HEK293 (cell line): ENCODE data around the gene LDLR.

Experiments
- CTCF ChIP-seq: fragments of 450-650 bp; formaldehyde crosslinking; IDR thresholded peaks from 2 replicates; pipeline ENCODE4 v1.5.1; 2016; ENCODE audit warnings: missing biosample characterization, missing genetic modification characterization
- PATZ1 ChIP-seq: fragments of 450-650 bp; formaldehyde crosslinking; IDR thresholded peaks from 2 replicates; pipeline ENCODE4 v1.5.1; 2016; ENCODE audit warnings: missing biosample characterization, missing genetic modification characterization
- PRDM10 ChIP-seq: fragments of 450-650 bp; formaldehyde crosslinking; IDR thresholded peaks from 2 replicates; pipeline ENCODE4 v1.5.1; 2016; ENCODE audit warnings: missing biosample characterization, missing genetic modification characterization
- ZNF24 ChIP-seq: fragments of 450-650 bp; formaldehyde crosslinking; IDR thresholded peaks from 2 replicates; pipeline ENCODE4 v1.5.1; 2016; ENCODE audit warnings: missing biosample characterization, missing genetic modification characterization
- ZNF274 ChIP-seq, 2 experiments: fragments of 200-500 bp in 1 of 2; fragments of 450-650 bp in 1 of 2; sonication (Bioruptor generic) in 1 of 2; formaldehyde crosslinking in 1 of 2; IDR thresholded peaks; 2 replicates each; pipeline versions ENCODE4 v1.5.1 to v1.6.1; 2014 to 2016; ENCODE audit warnings: borderline replicate concordance in 1 of 2, inconsistent platforms in 1 of 2, low read length in 1 of 2, missing biosample characterization in 1 of 2, missing genetic modification characterization in 1 of 2

- TF ChIP-seq ZNF274 (IDR thresholded peaks at IDR 0.05; ENCODE audit: low read length) (no peak), ZNF274 (tag by site-specific recombination; IDR thresholded peaks at IDR 0.05; ENCODE audit: borderline replicate concordance) (no peak), CTCF (tag by site-specific recombination) (no peak), PRDM10 (tag by site-specific recombination) (no peak), ZNF24 (tag by site-specific recombination) (no peak), PATZ1 (tag by site-specific recombination) (no peak)
These were observed 10.8 kb downstream of the LDLR start for GRCh38 chr19:11100049-11100448.
